Measurements from ENCODE around the gene SPTB.

DNA sequence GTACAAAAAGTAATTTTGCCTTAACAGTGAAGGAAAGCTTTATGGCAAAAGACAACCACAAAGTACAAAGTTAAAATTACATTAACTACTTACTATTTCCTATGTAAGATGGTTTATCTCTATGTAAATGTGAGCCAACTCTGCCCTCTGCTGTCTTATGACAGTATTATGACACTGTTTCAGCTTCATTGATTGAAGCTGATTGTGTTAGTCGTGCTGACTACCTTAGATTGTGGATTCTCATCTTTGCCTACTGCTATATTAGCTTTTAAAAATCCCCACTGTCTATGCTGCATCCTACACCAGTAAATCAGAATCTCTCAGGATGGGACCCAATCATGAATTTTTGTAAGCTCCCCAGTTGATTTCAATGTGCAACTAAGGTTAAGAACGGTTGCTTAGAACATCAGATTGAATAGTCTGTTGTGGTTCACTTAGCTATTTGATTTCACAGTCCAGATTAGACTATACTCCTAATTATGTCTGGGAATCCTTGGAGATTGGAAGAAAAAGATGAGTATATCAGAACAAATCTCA lies 12.2 kb upstream of the SPTB start:
- TF ChIP-seq, protein P1, sequence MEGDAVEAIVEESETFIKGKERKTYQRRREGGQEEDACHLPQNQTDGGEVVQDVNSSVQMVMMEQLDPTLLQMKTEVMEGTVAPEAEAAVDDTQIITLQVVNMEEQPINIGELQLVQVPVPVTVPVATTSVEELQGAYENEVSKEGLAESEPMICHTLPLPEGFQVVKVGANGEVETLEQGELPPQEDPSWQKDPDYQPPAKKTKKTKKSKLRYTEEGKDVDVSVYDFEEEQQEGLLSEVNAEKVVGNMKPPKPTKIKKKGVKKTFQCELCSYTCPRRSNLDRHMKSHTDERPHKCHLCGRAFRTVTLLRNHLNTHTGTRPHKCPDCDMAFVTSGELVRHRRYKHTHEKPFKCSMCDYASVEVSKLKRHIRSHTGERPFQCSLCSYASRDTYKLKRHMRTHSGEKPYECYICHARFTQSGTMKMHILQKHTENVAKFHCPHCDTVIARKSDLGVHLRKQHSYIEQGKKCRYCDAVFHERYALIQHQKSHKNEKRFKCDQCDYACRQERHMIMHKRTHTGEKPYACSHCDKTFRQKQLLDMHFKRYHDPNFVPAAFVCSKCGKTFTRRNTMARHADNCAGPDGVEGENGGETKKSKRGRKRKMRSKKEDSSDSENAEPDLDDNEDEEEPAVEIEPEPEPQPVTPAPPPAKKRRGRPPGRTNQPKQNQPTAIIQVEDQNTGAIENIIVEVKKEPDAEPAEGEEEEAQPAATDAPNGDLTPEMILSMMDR (IDR thresholded peaks at IDR 0.05; ENCODE audit: poor library complexity) = peak; percentile 84
- TF ChIP-seq EZH2phosphoT487 (IDR thresholded peaks at IDR 0.05; ENCODE audit: low read depth, severe bottlenecking, unreplicated experiment) = no peak

Measured in hepatocyte (in vitro differentiated cells).